Vagina (tissue), 2 donors: Measurements from ENCODE around the gene RTTN. TPM values are rescaled to one million over a fixed set of nuclear protein-coding genes. Genes with fewer than 3 reads are reported as not detected.
"Not testable (repeated sequence)": the region's sequence is repeated elsewhere in the genome, so short reads cannot be mapped to it uniquely, and the experiment has no call there.

ENCODE experiments used
- DNase-seq, 2 donors: peaks; one replicate each; pipeline ENCODE4 v3.0.0-alpha.2; 2017; ENCODE audit errors: extremely low spot score in 2 of 2
- H3K27ac ChIP-seq: fragments of 200-600 bp; sonication (generic); one replicate; pipeline ENCODE4 v1.5.1; 2019
- H3K27me3 ChIP-seq: fragments of 200-600 bp; sonication (generic); one replicate; pipeline ENCODE4 v1.5.1; 2019
- H3K36me3 ChIP-seq, 2 donors: fragments of 200-600 bp; sonication (generic); one replicate each; pipeline ENCODE4 v1.5.1; 2017 to 2019
- H3K4me1 ChIP-seq: fragments of 200-600 bp; sonication (generic); one replicate; pipeline ENCODE4 v1.5.1; 2019
- H3K4me3 ChIP-seq, 2 donors: fragments of 200-600 bp; sonication (generic); 1 replicate in 1 of 2; 2 replicates in 1 of 2; pipeline ENCODE4 v1.5.1; 2016 to 2019
- H3K9me3 ChIP-seq: fragments of 200-600 bp; sonication (generic); one replicate; pipeline ENCODE4 v1.5.1; 2019
- POLR2A ChIP-seq, 2 donors: fragments of 450-650 bp; IDR thresholded peaks; one replicate each; pipeline ENCODE4 v1.6.1; 2017; ENCODE audit warnings: antibody characterized with exemption in 2 of 2, mild to moderate bottlenecking in 2 of 2, moderate library complexity in 2 of 2
- POLR2AphosphoS5 ChIP-seq, 2 donors: sonication (generic); formaldehyde crosslinking; IDR thresholded peaks; one replicate each; pipeline ENCODE4 v1.9.0; 2017; ENCODE audit warnings: antibody characterized with exemption in 2 of 2, mild to moderate bottlenecking in 2 of 2, low read depth in 1 of 2; ENCODE audit not compliant: insufficient read depth in 1 of 2
- intact Hi-C: fragments of 100-400 bp; cut with DNase I; formaldehyde crosslinking; loops from one replicate; pipeline ENCODE4 v1.15.1; 2023
- total RNA-seq: library from RNA; depleted of rRNA; stranded (reverse); fragments of >200 nt; gene quantifications from one replicate; pipeline ENCODE4 v1.2.3, GENCODE V29; 2016
- TF ChIP-seq, protein P1 (sequence below), 3 experiments: fragments of 450-650 bp in 2 of 3; fragments of 200-600 bp in 1 of 3; sonication (generic) in 1 of 3; IDR thresholded peaks; one replicate each; pipeline ENCODE4 v1.5.1; 2017 to 2019; ENCODE audit warnings: antibody characterized with exemption in 3 of 3, mild to moderate bottlenecking in 2 of 3, moderate library complexity in 2 of 3

The RTTN gene
- total RNA-seq, 1 donor from 2014 or later, result 16.7 TPM

GRCh38 chr18:70121842-70122241, 83.6 kb downstream of the RTTN start:
- intact Hi-C loops, result no loop called here
- peaks cover 4 to 16% of the 10 kb centered on the region in 2 donors for H3K36me3 ChIP-seq
- no peak for DNase-seq
- no peak overlapping the region for H3K4me3 ChIP-seq
- no peaks in the 10 kb centered on the region for H3K9me3 ChIP-seq
- TF ChIP-seq POLR2AphosphoS5 (IDR thresholded peaks at IDR 0.05; ENCODE audit: insufficient read depth in 1 of 2, low read depth in 1 of 2) (no peak), POLR2A (IDR thresholded peaks at IDR 0.05) (no peak)
- no peaks in the 10 kb centered on the region for H3K4me1 ChIP-seq
- H3K27ac ChIP-seq, result no peak overlapping the region
- no peaks in the 10 kb centered on the region for H3K27me3 ChIP-seq

DNA sequence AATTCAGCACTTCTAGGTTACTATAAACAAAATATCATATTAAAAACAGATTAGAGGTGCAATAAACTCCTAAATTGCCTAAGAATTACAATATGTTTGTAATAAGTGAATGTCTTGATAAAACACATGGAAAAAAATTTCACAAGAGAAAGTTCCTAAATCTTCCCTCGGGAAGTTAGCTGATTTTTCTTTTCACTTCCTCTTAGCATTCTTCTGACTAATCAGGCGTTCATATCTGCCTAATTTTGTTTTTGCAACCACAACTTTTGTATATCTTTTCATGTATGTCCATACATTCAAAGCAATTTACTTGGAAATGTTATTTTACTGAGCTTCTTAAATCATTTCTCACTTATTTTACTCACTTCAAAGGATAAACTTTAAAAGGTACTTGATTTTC, 88.5 kb downstream of the RTTN start:
- Histone ChIP-seq H3K36me3 (peaks cover 4 to 9% of the 10 kb centered on the region in 2 donors), H3K4me1 (no peaks in the 10 kb centered on the region), H3K27ac (no peak overlapping the region), H3K9me3 (no peaks in the 10 kb centered on the region), H3K4me3 (no peak overlapping the region), H3K27me3 (no peaks in the 10 kb centered on the region)
- no peak for DNase-seq
- intact Hi-C loops, result no loop called here
- TF ChIP-seq POLR2A (IDR thresholded peaks at IDR 0.05), result no peak
- TF ChIP-seq POLR2AphosphoS5 (IDR thresholded peaks at IDR 0.05; ENCODE audit: insufficient read depth in 1 of 2, low read depth in 1 of 2), result no peak
- TF ChIP-seq, protein P1, sequence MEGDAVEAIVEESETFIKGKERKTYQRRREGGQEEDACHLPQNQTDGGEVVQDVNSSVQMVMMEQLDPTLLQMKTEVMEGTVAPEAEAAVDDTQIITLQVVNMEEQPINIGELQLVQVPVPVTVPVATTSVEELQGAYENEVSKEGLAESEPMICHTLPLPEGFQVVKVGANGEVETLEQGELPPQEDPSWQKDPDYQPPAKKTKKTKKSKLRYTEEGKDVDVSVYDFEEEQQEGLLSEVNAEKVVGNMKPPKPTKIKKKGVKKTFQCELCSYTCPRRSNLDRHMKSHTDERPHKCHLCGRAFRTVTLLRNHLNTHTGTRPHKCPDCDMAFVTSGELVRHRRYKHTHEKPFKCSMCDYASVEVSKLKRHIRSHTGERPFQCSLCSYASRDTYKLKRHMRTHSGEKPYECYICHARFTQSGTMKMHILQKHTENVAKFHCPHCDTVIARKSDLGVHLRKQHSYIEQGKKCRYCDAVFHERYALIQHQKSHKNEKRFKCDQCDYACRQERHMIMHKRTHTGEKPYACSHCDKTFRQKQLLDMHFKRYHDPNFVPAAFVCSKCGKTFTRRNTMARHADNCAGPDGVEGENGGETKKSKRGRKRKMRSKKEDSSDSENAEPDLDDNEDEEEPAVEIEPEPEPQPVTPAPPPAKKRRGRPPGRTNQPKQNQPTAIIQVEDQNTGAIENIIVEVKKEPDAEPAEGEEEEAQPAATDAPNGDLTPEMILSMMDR (IDR thresholded peaks at IDR 0.05), result no peak

DNA sequence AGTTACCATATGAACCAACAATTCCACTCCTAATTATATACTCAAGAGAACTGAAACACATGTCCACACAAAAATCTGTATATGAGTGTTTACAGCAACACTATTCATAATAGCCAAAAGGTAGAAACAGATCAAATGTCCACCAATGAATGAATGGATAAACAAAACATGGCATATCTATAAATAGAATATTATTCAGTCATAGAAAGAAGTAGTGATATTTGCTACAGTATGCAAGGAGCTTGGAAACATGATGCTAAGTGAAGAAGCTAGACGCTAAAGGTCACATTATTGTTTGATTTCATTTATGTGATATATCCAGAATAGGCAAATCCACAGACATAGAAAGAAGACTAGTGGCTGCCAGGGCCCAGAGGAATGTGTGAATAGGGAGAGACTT, 92.0 kb downstream of the RTTN start:
- Histone ChIP-seq H3K4me1 (no peaks in the 10 kb centered on the region), H3K27me3 (no peaks in the 10 kb centered on the region), H3K27ac (no peak overlapping the region), H3K4me3 (no peak overlapping the region), H3K36me3 (peaks cover 3 to 27% of the 10 kb centered on the region in 2 donors), H3K9me3 (no peaks in the 10 kb centered on the region)
- intact Hi-C loops, result no loop called here
- no peak for TF ChIP-seq POLR2AphosphoS5 (IDR thresholded peaks at IDR 0.05; ENCODE audit: insufficient read depth in 1 of 2, low read depth in 1 of 2)
- TF ChIP-seq, protein P1 (IDR thresholded peaks at IDR 0.05), result no peak
- TF ChIP-seq POLR2A (IDR thresholded peaks at IDR 0.05), result no peak
- no peak for DNase-seq

DNA sequence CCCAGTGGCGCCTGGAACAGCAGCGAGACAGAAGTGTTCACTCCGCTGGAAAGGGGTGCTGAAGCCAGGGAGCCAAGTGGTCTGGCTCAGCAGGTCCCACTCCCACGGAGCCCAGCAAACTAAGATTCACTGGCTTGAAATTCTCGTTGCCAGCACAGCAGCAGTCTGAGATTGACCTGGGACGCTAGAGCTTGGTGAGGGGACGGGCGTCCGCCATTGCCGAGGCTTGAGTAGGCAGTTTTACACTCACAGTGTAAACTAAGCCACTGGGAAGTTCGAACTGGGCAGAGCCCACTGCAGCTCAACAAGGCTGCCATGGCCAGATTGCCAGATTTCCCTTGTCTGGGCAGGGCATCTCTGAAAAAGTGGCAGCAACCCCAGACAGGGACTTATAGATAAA, 94.8 kb downstream of the RTTN start:
- H3K36me3 ChIP-seq, result peaks cover 0 to 43% of the 10 kb centered on the region in 2 donors
- TF ChIP-seq POLR2AphosphoS5 (IDR thresholded peaks at IDR 0.05; ENCODE audit: insufficient read depth in 1 of 2, low read depth in 1 of 2), result no peak
- no peaks in the 10 kb centered on the region for H3K4me1 ChIP-seq
- H3K27me3 ChIP-seq, result no peaks in the 10 kb centered on the region
- intact Hi-C loops, result no loop called here
- H3K27ac ChIP-seq, result no peak overlapping the region
- H3K9me3 ChIP-seq, result no peaks in the 10 kb centered on the region
- DNase-seq, result no peak
- H3K4me3 ChIP-seq, result no peak overlapping the region

DNA sequence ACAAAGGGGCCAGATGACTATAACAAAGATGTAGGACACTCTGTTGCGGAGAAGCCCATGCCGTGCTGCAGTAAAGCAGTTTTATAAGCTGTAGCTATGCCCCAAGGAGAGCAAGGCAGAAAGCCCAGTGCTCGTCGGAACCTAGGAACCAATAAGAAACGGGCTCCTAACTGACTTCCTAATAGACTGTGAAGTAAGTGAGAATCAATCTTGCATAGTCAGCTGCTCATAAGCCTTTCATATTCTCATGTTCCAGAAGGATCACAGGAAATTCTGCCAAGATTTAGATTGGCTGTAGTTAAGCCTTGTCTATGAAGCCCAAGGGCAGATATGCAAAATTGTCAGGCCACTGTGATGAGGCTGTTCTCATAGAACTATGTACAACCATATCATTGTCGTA, 98.4 kb downstream of the RTTN start:
- intact Hi-C loops, result no loop called here
- H3K4me1 ChIP-seq, result no peaks in the 10 kb centered on the region
- H3K36me3 ChIP-seq, result peaks cover 0 to 56% of the 10 kb centered on the region in 2 donors
- no peaks in the 10 kb centered on the region for H3K27me3 ChIP-seq
- no peak for DNase-seq
- H3K27ac ChIP-seq, result no peak overlapping the region
- TF ChIP-seq POLR2A (IDR thresholded peaks at IDR 0.05), result no peak
- TF ChIP-seq, protein P1 (IDR thresholded peaks at IDR 0.05), result no peak
- TF ChIP-seq POLR2AphosphoS5 (IDR thresholded peaks at IDR 0.05; ENCODE audit: insufficient read depth in 1 of 2, low read depth in 1 of 2), result no peak
- no peaks in the 10 kb centered on the region for H3K9me3 ChIP-seq
- no peak overlapping the region for H3K4me3 ChIP-seq

- peaks cover 0 to 29% of the 10 kb centered on the region in 2 donors for H3K36me3 ChIP-seq
- H3K4me1 ChIP-seq, DNase-seq, H3K27me3 ChIP-seq, H3K27ac ChIP-seq, H3K4me3 ChIP-seq, intact Hi-C loops, H3K9me3 ChIP-seq: not testable (repeated sequence)
Measured at GRCh38 chr18:70102854-70103253, 102.6 kb downstream of the RTTN start.

DNA sequence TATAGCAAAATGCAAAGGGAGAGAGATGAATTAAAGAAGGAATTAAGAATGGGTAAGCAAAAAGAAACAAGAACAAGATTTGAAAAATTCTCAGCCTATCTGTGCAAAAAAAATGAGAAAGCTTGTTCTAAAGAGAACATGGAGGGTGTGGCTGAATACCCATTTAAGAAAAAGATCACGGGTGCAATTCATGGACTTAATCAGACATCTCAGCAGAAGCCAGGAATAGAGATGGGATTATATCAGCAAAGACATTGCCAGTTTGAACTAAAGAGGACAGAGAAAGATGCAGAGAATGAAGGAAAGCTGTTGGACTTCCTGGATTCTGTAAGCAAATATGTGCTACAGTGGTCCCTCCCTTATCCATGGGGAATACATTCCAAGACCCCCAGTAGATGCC, 115.6 kb downstream of the RTTN start:
- H3K36me3 ChIP-seq, result peaks cover 0 to 5% of the 10 kb centered on the region in 2 donors
- H3K27me3 ChIP-seq, result no peaks in the 10 kb centered on the region
- TF ChIP-seq POLR2A (IDR thresholded peaks at IDR 0.05), result no peak
- TF ChIP-seq, protein P1 (IDR thresholded peaks at IDR 0.05), result no peak
- TF ChIP-seq POLR2AphosphoS5 (IDR thresholded peaks at IDR 0.05; ENCODE audit: insufficient read depth in 1 of 2, low read depth in 1 of 2), result no peak
- no peak for DNase-seq
- H3K27ac ChIP-seq, result no peak overlapping the region
- H3K9me3 ChIP-seq, result no peaks in the 10 kb centered on the region
- H3K4me1 ChIP-seq, result no peaks in the 10 kb centered on the region
- no peak overlapping the region for H3K4me3 ChIP-seq
- intact Hi-C loops, result no loop called here
